Measurements from ENCODE around the gene ANKRD55.

- TF ChIP-seq TSHZ1 (tag by site-specific recombination; IDR thresholded peaks at IDR 0.05; ENCODE audit: borderline replicate concordance) (no peak), CTCF (tag by site-specific recombination; IDR thresholded peaks at IDR 0.05) (no peak), ZNF837 (tag by site-specific recombination; IDR thresholded peaks at IDR 0.05) (no peak), ZNF146 (tag by site-specific recombination; IDR thresholded peaks at IDR 0.05) (no peak), ZBTB10 (tag by site-specific recombination; IDR thresholded peaks at IDR 0.05) (no peak), SALL2 (tag by site-specific recombination; IDR thresholded peaks at IDR 0.05; ENCODE audit: borderline replicate concordance) (no peak), TCF7L2 (IDR thresholded peaks at IDR 0.05; ENCODE audit: borderline replicate concordance, low read depth, low read length) (no peak), ZNF639 (tag by site-specific recombination; IDR thresholded peaks at IDR 0.05) (no peak), ZNF184 (tag by site-specific recombination; IDR thresholded peaks at IDR 0.05) (no peak)
Observed at GRCh38 chr5:56088967-56089829, 143.9 kb downstream of the ANKRD55 start.

All from HEK293 (cell line).